ENCODE measurements around the gene MPZL2. TPM values are rescaled to one million over a fixed set of nuclear protein-coding genes. Genes with fewer than 3 reads are reported as not detected.

Gene MPZL2
- total RNA-seq, 4 donors from 2014 or later = 1.2 to 7.9 (median 3.4) TPM

GRCh38 chr11:118236170-118236569 is 27.9 kb downstream of the MPZL2 start:
- Histone ChIP-seq H3K27me3 (no peaks in the 10 kb centered on the region), H3K4me3 (no peak overlapping the region), H3K9me3 (no peaks in the 10 kb centered on the region), H3K27ac (no peak overlapping the region), H3K36me3 (no peaks in the 10 kb centered on the region), H3K4me1 (no peaks in the 10 kb centered on the region)
- intact Hi-C loops (cut with DNase I; ENCODE audit: low total_unique reads) (no loop called here), in situ Hi-C loops (cut with MboI; ENCODE audit: low sequenced_read_pairs in 4 of 4) (no loop called here)
- no peak for ATAC-seq
- TF ChIP-seq POLR2A (IDR thresholded peaks at IDR 0.05) (no peak), CTCF (IDR thresholded peaks at IDR 0.05 in 4 of 5, conservative IDR thresholded peaks at IDR 0.05 in 1 of 5) (no peak)
- DNase-seq = no peak

GRCh38 chr11:118234833-118235232 is 29.3 kb downstream of the MPZL2 start:
- intact Hi-C loops (cut with DNase I; ENCODE audit: low total_unique reads) = no loop called here
- Histone ChIP-seq H3K36me3 (no peaks in the 10 kb centered on the region), H3K27me3 (no peaks in the 10 kb centered on the region), H3K4me3 (no peak overlapping the region), H3K9me3 (no peaks in the 10 kb centered on the region), H3K4me1 (no peaks in the 10 kb centered on the region), H3K27ac (no peak overlapping the region)
- TF ChIP-seq CTCF (IDR thresholded peaks at IDR 0.05 in 4 of 5, conservative IDR thresholded peaks at IDR 0.05 in 1 of 5) = no peak
- no peak for TF ChIP-seq POLR2A (IDR thresholded peaks at IDR 0.05)
- in situ Hi-C loops (cut with MboI; ENCODE audit: low sequenced_read_pairs in 4 of 4) = no loop called here
- ATAC-seq (no peak), DNase-seq (no peak)

GRCh38 chr11:118233850-118234249 is 30.2 kb downstream of the MPZL2 start:
- Histone ChIP-seq H3K4me1 (no peaks in the 10 kb centered on the region), H3K36me3 (no peaks in the 10 kb centered on the region), H3K4me3 (no peak overlapping the region), H3K27me3 (no peaks in the 10 kb centered on the region), H3K27ac (no peak overlapping the region), H3K9me3 (no peaks in the 10 kb centered on the region)
- TF ChIP-seq CTCF (IDR thresholded peaks at IDR 0.05 in 4 of 5, conservative IDR thresholded peaks at IDR 0.05 in 1 of 5) (no peak), POLR2A (IDR thresholded peaks at IDR 0.05) (no peak)
- no peak for DNase-seq
- intact Hi-C loops (cut with DNase I; ENCODE audit: low total_unique reads) = no loop called here
- in situ Hi-C loops (cut with MboI; ENCODE audit: low sequenced_read_pairs in 4 of 4) = no loop called here
- ATAC-seq = no peak

GRCh38 chr11:118233377-118233776 is 30.7 kb downstream of the MPZL2 start:
- no peaks in the 10 kb centered on the region for H3K36me3 ChIP-seq
- in situ Hi-C loops (cut with MboI; ENCODE audit: low sequenced_read_pairs in 4 of 4) = no loop called here
- no peak for ATAC-seq
- H3K4me3 ChIP-seq = no peak overlapping the region
- no peak for DNase-seq
- no peaks in the 10 kb centered on the region for H3K4me1 ChIP-seq
- H3K27me3 ChIP-seq = no peaks in the 10 kb centered on the region
- TF ChIP-seq POLR2A (IDR thresholded peaks at IDR 0.05) (no peak), CTCF (IDR thresholded peaks at IDR 0.05 in 4 of 5, conservative IDR thresholded peaks at IDR 0.05 in 1 of 5) (no peak)
- intact Hi-C loops (cut with DNase I; ENCODE audit: low total_unique reads) = no loop called here
- H3K27ac ChIP-seq = no peak overlapping the region
- H3K9me3 ChIP-seq = no peaks in the 10 kb centered on the region

GRCh38 chr11:118232659-118233058 is 31.4 kb downstream of the MPZL2 start:
- intact Hi-C loops (cut with DNase I; ENCODE audit: low total_unique reads) = no loop called here
- Histone ChIP-seq H3K27me3 (no peaks in the 10 kb centered on the region), H3K36me3 (no peaks in the 10 kb centered on the region), H3K4me1 (no peaks in the 10 kb centered on the region), H3K9me3 (no peaks in the 10 kb centered on the region), H3K4me3 (no peak overlapping the region), H3K27ac (no peak overlapping the region)
- DNase-seq = no peak
- no peak for ATAC-seq
- in situ Hi-C loops (cut with MboI; ENCODE audit: low sequenced_read_pairs in 4 of 4) = no loop called here
- TF ChIP-seq CTCF (IDR thresholded peaks at IDR 0.05 in 4 of 5, conservative IDR thresholded peaks at IDR 0.05 in 1 of 5) (no peak), POLR2A (IDR thresholded peaks at IDR 0.05) (no peak)

Measured in gastrocnemius medialis (tissue), 4 donors.